ENCODE data around the gene SERP2.

DNA sequence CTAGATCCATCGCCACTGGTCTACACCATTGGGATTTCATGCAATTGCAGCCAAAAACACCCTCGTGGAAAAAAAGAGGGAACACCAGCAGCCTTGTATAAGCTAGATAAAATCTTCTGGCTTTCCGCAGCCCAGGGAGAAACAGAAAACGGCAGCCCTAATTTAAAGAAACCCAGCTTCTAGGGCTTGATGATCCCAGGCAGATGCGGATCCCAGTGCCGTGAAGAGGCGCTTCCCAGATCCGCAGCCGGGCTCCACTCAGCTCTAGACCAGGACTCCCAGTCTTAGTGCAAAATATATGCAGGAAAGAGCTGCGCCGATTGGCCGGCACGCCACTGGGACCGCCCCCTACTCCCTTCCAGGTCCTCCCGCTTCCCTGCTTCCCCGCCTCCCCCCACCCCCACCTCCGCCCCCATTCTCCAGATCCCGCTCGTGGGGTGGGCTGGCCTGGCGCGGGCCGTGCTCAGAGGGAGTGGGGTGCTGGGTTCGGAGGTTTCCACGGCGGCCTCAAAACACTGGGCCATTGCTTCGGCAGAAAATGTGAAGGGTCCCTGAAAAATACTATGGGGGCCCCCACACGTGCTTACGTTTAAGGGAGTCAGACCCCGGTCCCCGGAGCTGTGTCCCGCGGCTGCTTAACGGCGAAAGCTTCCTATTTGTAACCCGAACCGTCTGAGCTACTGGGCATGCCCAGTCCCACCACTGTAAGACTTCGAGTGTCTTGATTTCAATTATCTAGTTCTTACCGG lies 63.1 kb downstream of the SERP2 start:
- TF ChIP-seq RELA (IDR thresholded peaks at IDR 0.05; ENCODE audit: borderline replicate concordance, partially characterized antibody) (no peak), SIN3A (IDR thresholded peaks at IDR 0.05; ENCODE audit: low read depth, low read length) (no peak)

Data from GM12878 (cell line).